GM19395 (cell line): ENCODE data around the gene PSEN1.

Experiments
- ATAC-seq: cut with Tn5 transposase; IDR thresholded peaks from one replicate; pipeline ENCODE4 v1.9.1; 2021; ENCODE audit warnings: mild to moderate bottlenecking, moderate library complexity; ENCODE audit not compliant: unreplicated experiment

The PSEN1 gene

DNA sequence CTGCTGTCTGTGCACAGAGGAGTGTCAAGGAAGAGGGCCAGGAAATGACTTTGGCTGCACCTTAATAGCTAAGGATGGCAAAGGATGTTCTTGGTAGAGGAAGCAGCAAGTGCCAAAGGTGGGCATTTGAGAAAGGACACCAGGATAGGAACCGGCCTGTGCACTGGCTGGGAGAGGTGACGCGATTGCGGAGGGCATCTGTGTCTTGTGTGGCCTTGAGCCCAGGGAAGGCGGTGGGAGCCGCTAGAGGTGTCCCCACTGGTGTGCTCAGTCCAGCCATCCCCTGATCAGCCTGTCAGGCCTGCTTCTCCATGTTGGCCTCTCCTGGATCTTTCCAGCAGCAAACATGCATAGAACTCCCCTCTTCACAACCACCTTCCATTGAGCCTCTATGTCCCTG is 131.2 kb downstream of the PSEN1 start:
- ATAC-seq = no peak

DNA sequence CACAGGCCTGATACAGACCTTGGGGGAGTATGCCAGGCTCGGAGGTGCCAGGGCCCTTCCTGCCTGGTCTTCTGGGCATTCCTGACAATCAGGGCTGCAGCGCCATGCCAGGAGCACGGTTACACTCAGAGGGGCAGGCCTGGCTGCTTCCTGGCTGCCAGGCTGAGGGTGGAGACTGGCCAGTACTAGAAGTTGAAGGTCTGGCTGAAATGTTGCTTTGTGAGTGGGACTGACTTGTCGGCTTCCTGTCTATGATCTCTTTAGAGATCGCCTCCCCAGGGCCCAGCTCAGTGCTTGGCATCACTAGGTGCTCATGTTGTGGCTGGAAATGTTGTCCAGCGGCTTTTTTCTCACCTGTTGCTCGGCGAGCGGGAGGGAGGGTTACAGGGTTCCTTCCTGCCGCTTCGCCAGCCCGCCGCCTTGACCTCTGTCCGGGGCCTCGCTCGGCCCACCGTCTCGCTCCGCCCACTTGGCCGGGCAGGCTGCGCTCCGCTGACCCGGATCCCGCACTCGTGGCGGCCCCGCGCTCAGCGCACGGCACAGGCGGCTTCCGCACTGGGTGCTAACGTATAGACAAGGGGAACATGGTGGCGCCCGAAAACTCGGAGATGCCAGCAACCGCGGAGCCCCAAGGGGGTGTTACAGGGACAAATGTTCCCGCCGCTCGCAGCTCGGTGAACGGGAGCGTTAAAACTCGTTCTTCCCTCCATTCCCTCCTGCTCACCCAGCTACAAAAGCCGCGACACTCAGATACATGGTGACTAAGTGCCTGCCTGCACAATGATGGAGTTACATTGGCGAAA is 133.6 kb downstream of the PSEN1 start:
- ATAC-seq = peak; percentile 64

DNA sequence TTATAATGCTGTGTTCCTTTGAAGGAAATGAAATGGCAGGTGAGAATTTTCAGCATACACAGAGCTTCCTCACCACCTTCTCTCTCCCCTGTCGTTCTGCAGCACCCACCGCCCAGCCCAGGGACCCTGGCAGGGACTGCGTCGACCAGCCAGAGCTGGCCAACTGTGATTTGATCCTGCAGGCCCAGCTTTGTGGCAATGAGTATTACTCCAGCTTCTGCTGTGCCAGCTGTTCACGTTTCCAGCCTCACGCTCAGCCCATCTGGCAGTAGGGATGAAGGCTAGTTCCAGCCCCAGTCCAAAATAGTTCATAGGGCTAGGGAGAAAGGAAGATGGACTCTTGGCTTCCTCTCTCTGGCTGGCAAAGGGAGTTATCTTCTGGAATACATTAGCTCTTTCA is 136.1 kb downstream of the PSEN1 start:
- ATAC-seq = no peak
